Medulla oblongata (tissue), 1 donor: ENCODE data around the gene SEC24B.
"Not testable (repeated sequence)": the region's sequence is repeated elsewhere in the genome, so short reads cannot be mapped to it uniquely, and the experiment has no call there.

Experiments used
- DNase-seq: peaks from one replicate; pipeline ENCODE4 v3.0.0-alpha.2; 2015; ENCODE audit errors: extremely low spot score

The SEC24B gene

DNA sequence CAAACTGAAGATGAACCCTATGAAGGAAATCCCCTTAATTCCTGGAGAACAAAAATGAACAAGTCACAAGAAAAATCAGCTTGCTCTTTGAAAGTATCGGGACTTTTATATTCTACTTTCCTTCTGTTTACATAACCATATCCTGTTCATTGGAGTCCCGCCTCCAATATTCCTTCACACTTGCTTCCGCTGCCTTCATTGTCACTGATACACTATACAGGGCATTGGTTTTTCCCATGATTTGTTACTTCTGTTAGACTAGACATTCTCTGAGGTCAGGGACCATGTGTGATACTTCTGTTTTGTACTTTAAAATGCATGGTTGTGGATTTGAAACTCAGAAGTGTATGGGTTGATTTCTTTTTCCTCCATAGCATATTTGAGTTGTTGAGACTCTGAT is 145.2 kb downstream of the SEC24B start:
- no peak for DNase-seq

DNA sequence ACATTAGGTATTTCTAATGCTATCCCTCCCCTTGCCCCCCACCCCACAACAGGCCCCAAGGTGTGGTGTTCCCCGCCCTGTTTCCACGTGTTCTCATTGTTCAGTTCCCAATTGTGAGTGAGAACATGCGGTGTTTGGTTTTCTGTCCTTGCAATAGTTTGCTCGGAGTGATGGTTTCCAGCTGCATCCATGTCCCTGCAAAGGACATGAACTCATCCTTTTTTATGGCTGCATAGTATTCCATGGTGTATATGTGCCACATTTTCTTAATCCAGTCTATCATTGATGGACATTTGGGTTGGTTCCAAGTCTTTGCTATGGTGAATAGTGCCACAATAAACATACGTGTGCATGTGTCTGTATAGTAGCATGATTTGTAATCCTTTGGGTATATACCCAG is 146.4 kb downstream of the SEC24B start:
- DNase-seq: not testable (repeated sequence)

DNA sequence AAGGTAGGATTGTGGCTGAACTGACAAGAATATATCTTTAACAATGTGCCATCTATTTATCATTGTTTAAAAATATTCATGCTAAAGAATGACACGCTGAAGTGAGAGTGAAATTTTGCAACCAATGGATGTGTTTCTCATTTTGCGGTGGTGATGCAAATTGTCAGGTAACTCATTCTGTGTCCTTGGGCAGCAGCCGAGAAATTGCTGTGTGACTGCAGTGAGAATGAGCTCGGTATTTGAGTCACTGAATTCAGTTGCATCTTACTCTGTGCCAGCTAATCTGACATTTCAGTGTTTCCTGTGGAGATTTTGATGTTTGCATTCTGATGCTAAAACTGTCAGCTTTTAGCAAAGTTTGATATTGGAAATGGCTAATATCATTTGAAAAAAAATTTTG is 154.6 kb downstream of the SEC24B start:
- no peak for DNase-seq

DNA sequence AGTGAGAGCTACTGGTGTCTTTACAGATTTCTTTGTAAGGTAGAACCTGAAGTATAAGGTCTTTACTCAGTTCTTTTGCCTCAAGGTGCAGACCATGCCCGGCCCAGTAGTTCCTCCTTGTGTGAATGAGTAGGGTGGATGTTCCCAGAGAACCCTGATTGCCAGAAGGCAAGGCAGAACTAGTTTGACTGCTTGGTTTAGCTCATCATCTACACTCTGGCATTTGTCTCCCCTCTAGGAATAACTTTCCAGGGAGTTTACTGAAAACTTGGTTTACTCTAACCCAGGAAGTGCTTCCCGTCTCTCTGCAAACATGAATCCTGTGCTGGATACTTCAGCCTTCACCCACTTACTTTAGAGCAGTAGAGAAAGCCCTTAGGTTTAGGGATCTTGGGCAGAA is 155.5 kb downstream of the SEC24B start:
- no peak for DNase-seq

DNA sequence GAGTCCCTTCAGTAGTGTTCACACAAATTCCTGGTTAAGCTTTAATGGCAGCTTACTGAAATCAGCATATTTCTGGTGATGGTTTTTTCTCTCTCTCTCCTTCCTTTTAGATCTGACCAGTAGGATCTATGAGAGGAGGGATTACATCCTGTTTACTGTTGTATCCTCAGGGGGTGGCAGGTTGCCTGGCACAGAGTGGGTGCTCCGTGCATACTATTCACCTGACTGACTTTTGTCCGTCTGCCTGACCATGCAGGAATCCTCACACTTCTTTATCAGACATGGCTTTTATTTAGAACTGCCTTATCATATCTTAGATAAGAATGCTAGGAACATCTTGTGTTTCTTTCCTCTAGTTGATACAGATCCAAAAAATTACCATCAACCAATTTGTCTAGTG is 156.0 kb downstream of the SEC24B start:
- no peak for DNase-seq
